ENCODE data around the gene ENTPD6. TPM values are rescaled to one million over a fixed set of nuclear protein-coding genes. Genes with fewer than 3 reads are reported as not detected.
A peak's percentile ranks its signal among the peaks of the same experiment; 100 is the strongest.

Gene ENTPD6
- total RNA-seq, 4 donors from 2014 or later: 26.5 to 48.4 (median 40.2) TPM

DNA sequence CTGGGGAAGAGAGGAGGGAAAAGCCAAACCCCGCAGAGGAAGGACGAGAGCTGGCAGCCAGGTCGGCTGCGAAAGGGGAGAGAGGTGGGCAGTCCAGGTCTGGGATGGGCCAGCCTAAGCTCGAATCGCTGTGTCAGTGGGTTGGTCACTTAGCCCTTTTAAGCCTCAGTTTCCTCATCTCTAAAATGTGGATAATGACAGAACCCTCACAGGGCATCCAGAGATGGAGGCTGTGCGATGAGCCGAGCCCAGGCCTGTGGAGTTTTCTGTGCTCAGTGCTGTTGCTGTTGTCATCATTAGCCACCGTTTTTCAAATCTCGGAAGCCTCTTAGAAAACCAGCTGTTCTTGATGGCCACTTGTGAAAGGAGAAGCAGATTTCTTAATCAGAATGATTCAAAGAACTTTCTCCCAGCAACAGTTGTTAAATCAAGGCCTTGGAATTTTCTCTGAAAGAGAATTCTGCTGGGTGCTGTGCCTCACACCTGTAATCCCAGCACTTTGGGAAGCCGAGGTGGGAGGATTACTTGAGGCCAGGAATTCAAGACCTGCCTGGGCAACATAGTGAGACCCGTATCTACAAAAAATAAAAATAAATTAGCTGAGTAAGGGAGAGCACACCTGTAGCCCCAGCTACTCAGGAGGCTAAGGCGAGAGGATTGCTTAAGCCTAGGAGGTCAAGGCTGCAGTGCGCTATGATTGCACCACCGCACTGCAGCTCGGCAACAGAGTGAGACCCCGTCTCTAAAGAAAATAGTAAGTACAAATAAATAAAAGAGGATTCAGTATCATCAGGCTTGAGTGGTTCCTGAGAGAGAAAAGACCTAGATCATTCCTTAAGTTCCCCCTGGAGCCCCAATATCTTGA is 46.3 kb upstream of the ENTPD6 start:
- Histone ChIP-seq H3K4me3 (peak overlapping the region in 3 of 4 donors; percentile 31 to 64 (median 42)), H3K36me3 (no peaks in the 10 kb centered on the region), H3K27me3 (peaks cover 0 to 56% (median 4%) of the 10 kb centered on the region in 4 donors), H3K9me3 (no peaks in the 10 kb centered on the region), H3K4me1 (peaks cover 6 to 13% (median 9%) of the 10 kb centered on the region in 3 donors), H3K27ac (no peak overlapping the region)
- TF ChIP-seq POLR2A (IDR thresholded peaks at IDR 0.05): no peak
- TF ChIP-seq, protein P1, sequence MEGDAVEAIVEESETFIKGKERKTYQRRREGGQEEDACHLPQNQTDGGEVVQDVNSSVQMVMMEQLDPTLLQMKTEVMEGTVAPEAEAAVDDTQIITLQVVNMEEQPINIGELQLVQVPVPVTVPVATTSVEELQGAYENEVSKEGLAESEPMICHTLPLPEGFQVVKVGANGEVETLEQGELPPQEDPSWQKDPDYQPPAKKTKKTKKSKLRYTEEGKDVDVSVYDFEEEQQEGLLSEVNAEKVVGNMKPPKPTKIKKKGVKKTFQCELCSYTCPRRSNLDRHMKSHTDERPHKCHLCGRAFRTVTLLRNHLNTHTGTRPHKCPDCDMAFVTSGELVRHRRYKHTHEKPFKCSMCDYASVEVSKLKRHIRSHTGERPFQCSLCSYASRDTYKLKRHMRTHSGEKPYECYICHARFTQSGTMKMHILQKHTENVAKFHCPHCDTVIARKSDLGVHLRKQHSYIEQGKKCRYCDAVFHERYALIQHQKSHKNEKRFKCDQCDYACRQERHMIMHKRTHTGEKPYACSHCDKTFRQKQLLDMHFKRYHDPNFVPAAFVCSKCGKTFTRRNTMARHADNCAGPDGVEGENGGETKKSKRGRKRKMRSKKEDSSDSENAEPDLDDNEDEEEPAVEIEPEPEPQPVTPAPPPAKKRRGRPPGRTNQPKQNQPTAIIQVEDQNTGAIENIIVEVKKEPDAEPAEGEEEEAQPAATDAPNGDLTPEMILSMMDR (IDR thresholded peaks at IDR 0.05): no peak
- WGBS, 2 donors: 74 to 81% methylated on average over 16 of the region's 17 CpGs
- no peak for DNase-seq
- intact Hi-C loops (cut with DNase I): no loop called here

DNA sequence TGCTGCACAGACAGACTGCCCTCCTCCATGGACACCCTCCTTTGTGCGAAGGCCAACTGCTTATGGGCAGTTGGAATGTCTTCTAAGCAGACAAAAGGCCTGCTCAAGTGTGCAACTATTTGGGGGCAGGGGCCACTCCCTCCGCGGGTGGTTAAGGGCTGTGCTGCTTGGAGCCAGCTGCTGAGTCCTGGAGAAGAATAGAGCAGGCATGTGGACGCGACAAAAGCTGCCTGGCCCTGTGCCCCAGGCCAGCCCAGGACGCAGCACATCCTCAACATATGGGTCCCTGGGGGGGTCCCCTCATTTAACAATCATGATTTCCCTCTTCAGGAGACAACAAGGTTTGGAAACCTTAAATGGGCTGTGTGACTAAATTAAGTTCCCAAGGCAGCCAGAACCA is 45.5 kb upstream of the ENTPD6 start:
- TF ChIP-seq POLR2A (IDR thresholded peaks at IDR 0.05): no peak
- TF ChIP-seq, protein P1 (IDR thresholded peaks at IDR 0.05): no peak
- Histone ChIP-seq H3K4me3 (no peak overlapping the region), H3K9me3 (no peaks in the 10 kb centered on the region), H3K4me1 (peaks cover 6 to 13% (median 9%) of the 10 kb centered on the region in 3 donors), H3K36me3 (no peaks in the 10 kb centered on the region), H3K27ac (no peak overlapping the region), H3K27me3 (peaks cover 0 to 52% (median 4%) of the 10 kb centered on the region in 4 donors)
- no peak for DNase-seq
- intact Hi-C loops (cut with DNase I): no loop called here
- 72 to 92% methylated on average over 2 to 4 of the region's 6 CpGs for WGBS, 2 donors

DNA sequence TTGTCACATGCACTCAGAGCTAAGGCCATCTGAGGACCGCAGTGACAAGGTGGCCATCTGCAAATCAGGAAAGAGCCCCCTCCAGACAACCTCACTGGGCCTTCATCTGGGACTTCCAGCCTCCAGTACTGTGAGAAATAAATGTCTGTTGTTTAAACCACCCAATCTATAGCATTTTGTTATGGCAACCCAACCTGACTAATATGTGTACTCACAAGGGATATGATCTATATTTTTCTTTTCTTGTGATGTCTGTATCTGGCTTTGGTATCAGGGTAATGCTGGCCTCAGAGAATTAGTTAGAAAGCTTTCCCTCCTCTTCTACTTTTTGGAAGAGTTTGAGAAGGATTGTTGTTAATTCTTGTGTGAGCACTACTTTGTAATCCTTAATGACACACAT is 37.5 kb upstream of the ENTPD6 start:
- peaks cover 0 to 3% (median 0%) of the 10 kb centered on the region in 4 donors for H3K27me3 ChIP-seq
- 56 to 85% methylated on average over 1 of the region's 1 CpG for WGBS, 2 donors
- no peak for DNase-seq
- intact Hi-C loops (cut with DNase I): no loop called here
- no peak overlapping the region for H3K27ac ChIP-seq
- no peak overlapping the region for H3K4me3 ChIP-seq
- no peaks in the 10 kb centered on the region for H3K9me3 ChIP-seq
- no peaks in the 10 kb centered on the region for H3K36me3 ChIP-seq
- H3K4me1 ChIP-seq: no peaks in the 10 kb centered on the region
- TF ChIP-seq, protein P1 (IDR thresholded peaks at IDR 0.05): no peak
- TF ChIP-seq POLR2A (IDR thresholded peaks at IDR 0.05): no peak

DNA sequence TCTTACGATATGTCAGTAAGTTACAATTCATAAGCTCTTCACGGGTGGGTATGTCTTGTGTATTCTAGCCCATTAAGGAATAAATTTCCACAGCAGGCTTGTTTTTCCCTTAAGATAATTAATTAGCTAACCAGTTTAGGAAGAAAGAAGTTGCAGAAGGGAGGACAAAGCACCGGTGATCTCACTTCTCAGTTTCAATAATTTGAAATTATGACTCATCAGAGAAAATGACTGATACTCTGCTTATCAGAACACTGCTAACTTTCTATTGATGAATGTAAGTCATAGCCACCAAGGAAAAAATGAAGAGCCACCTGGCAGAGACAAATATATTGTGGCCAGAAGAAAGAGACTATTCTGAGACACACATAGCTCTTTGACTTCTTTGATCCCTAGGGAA is 35.0 kb upstream of the ENTPD6 start:
- intact Hi-C loops (cut with DNase I): no loop called here
- Histone ChIP-seq H3K27me3 (peaks cover 0 to 21% (median 0%) of the 10 kb centered on the region in 4 donors), H3K9me3 (no peaks in the 10 kb centered on the region), H3K4me3 (no peak overlapping the region), H3K36me3 (no peaks in the 10 kb centered on the region), H3K4me1 (no peaks in the 10 kb centered on the region), H3K27ac (no peak overlapping the region)
- TF ChIP-seq, protein P1 (IDR thresholded peaks at IDR 0.05): no peak
- TF ChIP-seq POLR2A (IDR thresholded peaks at IDR 0.05): no peak
- 33 to 43% methylated on average over 3 of the region's 3 CpGs for WGBS, 2 donors
- DNase-seq: no peak

DNA sequence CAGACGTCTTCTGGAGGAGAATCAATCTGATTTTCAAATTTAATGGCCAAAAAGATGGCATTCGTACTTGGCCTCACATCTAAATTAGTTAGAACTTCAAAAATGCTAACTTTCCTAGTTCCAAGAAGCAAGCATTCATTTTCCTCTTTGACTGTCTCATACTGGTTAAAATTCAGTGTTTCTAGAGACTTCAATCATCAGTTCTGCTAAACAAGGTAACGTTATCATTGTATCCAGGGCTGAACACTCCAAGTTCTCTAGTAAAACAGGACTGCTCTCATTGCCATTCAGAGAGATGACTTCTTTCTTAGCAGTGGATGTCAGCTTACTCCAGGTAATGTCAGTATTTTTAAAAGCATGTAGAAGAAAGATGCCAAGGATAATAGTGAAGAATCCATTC is 34.6 kb upstream of the ENTPD6 start:
- intact Hi-C loops (cut with DNase I): no loop called here
- DNase-seq: no peak
- Histone ChIP-seq H3K4me3 (no peak overlapping the region), H3K4me1 (no peaks in the 10 kb centered on the region), H3K9me3 (no peaks in the 10 kb centered on the region), H3K27ac (no peak overlapping the region), H3K36me3 (no peaks in the 10 kb centered on the region), H3K27me3 (peaks cover 0 to 26% (median 0%) of the 10 kb centered on the region in 4 donors)
- WGBS, 2 donors: 58 to 62% methylated on average over 3 of the region's 3 CpGs
- TF ChIP-seq POLR2A (IDR thresholded peaks at IDR 0.05): no peak
- TF ChIP-seq, protein P1 (IDR thresholded peaks at IDR 0.05): no peak

All from esophagus squamous epithelium (tissue), 5 donors.